ENCODE results near the gene SLC4A2. TPM values are rescaled to one million over a fixed set of nuclear protein-coding genes. Genes with fewer than 3 reads are reported as not detected.
A peak's percentile ranks its signal among the peaks of the same experiment; 100 is the strongest.

Gene SLC4A2
- total and polyA plus RNA-seq, 7 experiments from 2014 or later, result 7.9 to 125 (median 57.2) TPM

GRCh38 chr7:151110236-151110940 is 51.0 kb downstream of the SLC4A2 start:
- Histone ChIP-seq H3K4me3 (ENCODE audit: low read length) (no peak overlapping the region), H3K36me3 (ENCODE audit: control insufficient read depth in 2 of 3, insufficient read depth in 3 of 3, low read length in 3 of 3) (no peaks in the 10 kb centered on the region), H3K4me1 (ENCODE audit: control insufficient read depth in 2 of 2, insufficient read depth in 2 of 2, low read length in 2 of 2) (no peaks in the 10 kb centered on the region), H3K9me3 (ENCODE audit: control insufficient read depth in 2 of 3, low read length in 3 of 3) (no peaks in the 10 kb centered on the region), H3K27me3 (ENCODE audit: control insufficient read depth in 2 of 2, insufficient read depth in 2 of 2, low read length in 2 of 2) (peaks cover 0 to 4% of the 10 kb centered on the region in 2 donors), H3K27ac (ENCODE audit: low read depth, low read length) (no peak overlapping the region)
- H3K36me3 Mint-ChIP-seq, result peaks cover 0 to 4% (median 0%) of the 10 kb centered on the region in 5 donors
- H3K27ac Mint-ChIP-seq, result no peak overlapping the region
- CTCF ChIA-PET, result interaction anchor here (0.7 to 8.0 kb wide), 22 partner anchors 9 to 212 kb away, joined by 3 to 62 read pairs (median 4); partner anchors contain the start of gene CDK5
- H3K4me1 Mint-ChIP-seq, result peaks cover 0 to 9% (median 3%) of the 10 kb centered on the region in 7 donors
- POLR2A ChIA-PET, result no interaction called here
- DNase-seq (no peak), ATAC-seq (no peak)
- no peaks in the 10 kb centered on the region for H3K9me3 Mint-ChIP-seq
- intact Hi-C loops (cut with micrococcal nuclease), result loop anchor here (2.0 to 10.0 kb wide), 4 partner anchors 24 to 824 kb away; partner anchors contain the start of genes AGAP3 (in 1 of the 2) and SLC4A2 (in 1 of the 2)
- H3K27me3 Mint-ChIP-seq, result peaks cover 0 to 14% (median 0%) of the 10 kb centered on the region in 5 donors
- H3K4me3 Mint-ChIP-seq, result no peak overlapping the region

DNA sequence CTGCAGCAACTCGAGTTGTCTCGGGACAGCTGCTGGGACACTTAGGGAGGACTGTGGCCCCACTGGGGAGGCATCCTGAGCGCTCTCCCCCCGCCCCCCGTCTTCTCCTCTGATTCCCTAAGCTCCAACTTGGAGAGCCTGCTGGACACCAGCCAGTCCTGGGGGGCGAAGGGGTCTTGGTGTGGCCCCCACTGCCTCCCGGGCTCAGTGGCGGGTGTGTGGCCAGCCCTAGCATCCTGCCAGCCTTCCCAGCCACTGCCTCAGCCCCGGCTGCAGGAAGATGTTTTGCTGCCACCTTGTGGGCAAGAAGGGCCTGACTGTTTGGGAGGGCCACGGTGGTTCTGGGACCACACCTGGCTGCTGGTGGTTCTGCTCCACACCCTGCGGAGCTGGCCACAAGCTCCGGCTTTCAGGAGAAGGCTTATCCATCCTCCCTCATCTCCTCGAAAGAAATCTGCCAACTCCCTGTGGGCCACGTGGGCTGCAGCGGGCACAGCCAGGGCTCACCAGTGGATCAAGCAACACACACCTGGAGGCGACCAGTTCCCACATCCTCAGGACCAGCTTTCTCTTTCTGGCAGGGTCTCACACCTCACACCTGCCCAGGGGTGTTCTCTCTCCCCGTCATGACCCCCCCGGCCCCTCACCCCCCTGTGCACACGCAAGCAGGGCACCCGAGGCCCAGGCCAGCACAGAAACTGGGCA is 51.7 kb downstream of the SLC4A2 start:
- ChIA-PET CTCF (interaction anchor here (0.6 to 8.0 kb wide), 25 partner anchors 9 to 220 kb away, joined by 3 to 62 read pairs (median 4); no protein-coding TSS in a partner anchor), POLR2A (no interaction called here)
- no peaks in the 10 kb centered on the region for H3K9me3 ChIP-seq (ENCODE audit: control insufficient read depth in 2 of 3, low read length in 3 of 3)
- H3K36me3 ChIP-seq (ENCODE audit: control insufficient read depth in 2 of 3, insufficient read depth in 3 of 3, low read length in 3 of 3), result no peaks in the 10 kb centered on the region
- ATAC-seq, result peak; percentile 82
- Mint-ChIP-seq H3K36me3 (peaks cover 0 to 4% (median 0%) of the 10 kb centered on the region in 5 donors), H3K9me3 (no peaks in the 10 kb centered on the region), H3K27ac (no peak overlapping the region), H3K27me3 (peaks cover 0 to 20% (median 0%) of the 10 kb centered on the region in 5 donors), H3K4me3 (peak overlapping the region in 1 of 10 donors; percentile 29), H3K4me1 (peaks cover 0 to 9% (median 4%) of the 10 kb centered on the region in 7 donors)
- H3K4me1 ChIP-seq (ENCODE audit: control insufficient read depth in 2 of 2, insufficient read depth in 2 of 2, low read length in 2 of 2), result no peaks in the 10 kb centered on the region
- H3K27me3 ChIP-seq (ENCODE audit: control insufficient read depth in 2 of 2, insufficient read depth in 2 of 2, low read length in 2 of 2), result peaks cover 0 to 4% of the 10 kb centered on the region in 2 donors
- no peak overlapping the region for H3K4me3 ChIP-seq (ENCODE audit: low read length)
- intact Hi-C loops (cut with micrococcal nuclease), result loop anchor here (1.0 to 10.0 kb wide), 12 partner anchors 24 to 824 kb away; partner anchors contain the start of genes ABCB8 (in 2 of the 2), SLC4A2 (in 2 of the 2) and AGAP3 (in 1 of the 2)
- H3K27ac ChIP-seq (ENCODE audit: low read depth, low read length), result no peak overlapping the region
- peak; percentile 41 to 79 (median 71) for DNase-seq

- ChIA-PET CTCF (interaction anchor here (0.6 to 8.0 kb wide), 4 partner anchors 96 to 215 kb away, joined by 3 to 62 read pairs (median 4); no protein-coding TSS in a partner anchor), POLR2A (no interaction called here)
- DNase-seq (no peak), ATAC-seq (no peak)
- intact Hi-C loops (cut with micrococcal nuclease), result loop anchor here in 1 of 2 donors (10.0 kb wide), 1 partner anchor 339 kb away; no protein-coding TSS in a partner anchor
- H3K36me3 Mint-ChIP-seq, result peaks cover 0 to 4% (median under 1%) of the 10 kb centered on the region in 5 donors
- peaks cover 0 to 21% (median 0%) of the 10 kb centered on the region in 5 donors for H3K27me3 Mint-ChIP-seq
- peak overlapping the region in 1 of 9 donors; percentile 55 for H3K27ac Mint-ChIP-seq
- H3K4me3 Mint-ChIP-seq, result peak overlapping the region in 9 of 10 donors; percentile 17 to 72 (median 46)
- H3K27me3 ChIP-seq (ENCODE audit: control insufficient read depth in 2 of 2, insufficient read depth in 2 of 2, low read length in 2 of 2), result peaks cover 0 to 4% of the 10 kb centered on the region in 2 donors
- peaks cover 3 to 15% (median 5%) of the 10 kb centered on the region in 7 donors for H3K4me1 Mint-ChIP-seq
- no peaks in the 10 kb centered on the region for H3K9me3 ChIP-seq (ENCODE audit: control insufficient read depth in 2 of 3, low read length in 3 of 3)
- H3K36me3 ChIP-seq (ENCODE audit: control insufficient read depth in 2 of 3, insufficient read depth in 3 of 3, low read length in 3 of 3), result peaks cover 0 to 3% (median 0%) of the 10 kb centered on the region in 3 experiments
- no peaks in the 10 kb centered on the region for H3K4me1 ChIP-seq (ENCODE audit: control insufficient read depth in 2 of 2, insufficient read depth in 2 of 2, low read length in 2 of 2)
- no peak overlapping the region for H3K27ac ChIP-seq (ENCODE audit: low read depth, low read length)
- H3K4me3 ChIP-seq (ENCODE audit: low read length), result no peak overlapping the region
- H3K9me3 Mint-ChIP-seq, result no peaks in the 10 kb centered on the region
Measured at GRCh38 chr7:151113344-151114150, 54.2 kb downstream of the SLC4A2 start.

- Histone ChIP-seq H3K4me3 (ENCODE audit: low read length) (no peak overlapping the region), H3K9me3 (ENCODE audit: control insufficient read depth in 2 of 3, low read length in 3 of 3) (no peaks in the 10 kb centered on the region), H3K36me3 (ENCODE audit: control insufficient read depth in 2 of 3, insufficient read depth in 3 of 3, low read length in 3 of 3) (peaks cover 0 to 9% (median 0%) of the 10 kb centered on the region in 3 experiments), H3K27ac (ENCODE audit: low read depth, low read length) (no peak overlapping the region), H3K27me3 (ENCODE audit: control insufficient read depth in 2 of 2, insufficient read depth in 2 of 2, low read length in 2 of 2) (peaks cover 0 to 4% of the 10 kb centered on the region in 2 donors), H3K4me1 (ENCODE audit: control insufficient read depth in 2 of 2, insufficient read depth in 2 of 2, low read length in 2 of 2) (no peaks in the 10 kb centered on the region)
- Mint-ChIP-seq H3K4me1 (peaks cover 3 to 24% (median 10%) of the 10 kb centered on the region in 7 donors), H3K4me3 (peak overlapping the region in 9 of 10 donors; percentile 17 to 72 (median 46)), H3K9me3 (no peaks in the 10 kb centered on the region), H3K27me3 (peaks cover 0 to 21% (median 0%) of the 10 kb centered on the region in 5 donors), H3K36me3 (peaks cover 0 to 8% (median 3%) of the 10 kb centered on the region in 5 donors), H3K27ac (no peak overlapping the region)
- no peak for ATAC-seq
- ChIA-PET CTCF (interaction anchor here (0.6 to 1.9 kb wide), 3 partner anchors 9 to 158 kb away, joined by 3 to 4 read pairs (median 3); no protein-coding TSS in a partner anchor), POLR2A (interaction anchor here (1.6 kb wide), 1 partner anchor 56 kb away, joined by 3 read pairs; no protein-coding TSS in a partner anchor)
- intact Hi-C loops (cut with micrococcal nuclease), result loop anchor here in 1 of 2 donors (10.0 kb wide), 1 partner anchor 340 kb away; no protein-coding TSS in a partner anchor
- DNase-seq, result no peak
Measured at GRCh38 chr7:151114151-151115090, 55.0 kb downstream of the SLC4A2 start.

DNA sequence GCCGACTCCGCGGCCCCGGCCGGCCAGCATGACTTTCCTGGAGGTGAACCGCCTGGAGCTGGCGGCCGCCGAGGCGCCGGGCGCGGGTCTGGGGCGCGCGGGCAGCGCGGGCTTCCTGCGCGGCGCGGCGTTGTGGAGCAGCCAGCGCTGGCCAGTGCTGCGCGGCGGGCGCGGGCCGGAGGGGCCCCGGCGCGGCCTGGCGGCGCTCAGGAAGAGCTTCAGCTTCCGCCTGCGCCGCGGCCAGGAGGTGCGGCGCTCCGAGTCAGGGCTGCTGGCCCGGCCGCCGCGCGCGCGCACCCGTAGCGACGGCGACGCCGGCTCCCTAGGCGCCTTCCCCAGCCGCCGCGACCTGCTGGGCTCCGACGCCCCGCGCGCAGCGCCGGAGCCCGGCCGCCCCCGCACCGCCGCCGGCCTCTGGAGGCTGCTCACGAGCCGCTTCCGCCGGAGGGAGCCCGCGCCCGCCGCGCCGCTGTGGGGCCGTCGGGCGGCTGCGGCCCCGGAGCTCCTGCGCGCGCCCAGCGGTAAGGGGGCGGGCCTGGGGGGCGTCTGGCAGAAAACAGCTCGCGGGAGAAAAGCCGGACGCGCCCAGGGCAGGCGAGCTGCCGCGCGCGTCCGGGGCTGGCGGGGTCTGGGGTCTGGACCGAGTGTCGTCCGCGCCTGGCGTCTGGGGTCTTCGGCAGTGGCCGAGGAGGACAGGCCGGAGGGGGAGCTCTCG is 55.9 kb downstream of the SLC4A2 start:
- ChIA-PET POLR2A (interaction anchor here (1.6 kb wide), 1 partner anchor 57 kb away, joined by 3 read pairs; no protein-coding TSS in a partner anchor), CTCF (interaction anchor here (0.6 to 1.9 kb wide), 2 partner anchors 9 to 141 kb away, joined by 3 to 4 read pairs; no protein-coding TSS in a partner anchor)
- peak in 6 of 9 donors; percentile 17 to 62 (median 23) for DNase-seq
- peak; percentile 40 for ATAC-seq
- Mint-ChIP-seq H3K36me3 (peaks cover 0 to 10% (median 3%) of the 10 kb centered on the region in 5 donors), H3K4me3 (peak overlapping the region in 9 of 10 donors; percentile 57 to 83 (median 70)), H3K27ac (peak overlapping the region in 4 of 9 donors; percentile 8 to 78 (median 26)), H3K27me3 (peaks cover 0 to 21% (median 0%) of the 10 kb centered on the region in 5 donors), H3K9me3 (no peaks in the 10 kb centered on the region), H3K4me1 (peaks cover 3 to 22% (median 8%) of the 10 kb centered on the region in 7 donors)
- Histone ChIP-seq H3K9me3 (ENCODE audit: control insufficient read depth in 2 of 3, low read length in 3 of 3) (no peaks in the 10 kb centered on the region), H3K27ac (ENCODE audit: low read depth, low read length) (no peak overlapping the region), H3K36me3 (ENCODE audit: control insufficient read depth in 2 of 3, insufficient read depth in 3 of 3, low read length in 3 of 3) (peaks cover 0 to 18% (median 0%) of the 10 kb centered on the region in 3 experiments), H3K4me1 (ENCODE audit: control insufficient read depth in 2 of 2, insufficient read depth in 2 of 2, low read length in 2 of 2) (no peaks in the 10 kb centered on the region), H3K27me3 (ENCODE audit: control insufficient read depth in 2 of 2, insufficient read depth in 2 of 2, low read length in 2 of 2) (peaks cover 0 to 4% of the 10 kb centered on the region in 2 donors), H3K4me3 (ENCODE audit: low read length) (no peak overlapping the region)
- intact Hi-C loops (cut with micrococcal nuclease), result loop anchor here in 1 of 2 donors (10.0 kb wide), 1 partner anchor 340 kb away; no protein-coding TSS in a partner anchor

Measured in naive thymus-derived CD4-positive, alpha-beta T cell (primary cell).